Epithelial cell of alveolus of lung (primary cell): ENCODE results near the gene TYR. TPM values are rescaled to one million over a fixed set of nuclear protein-coding genes. Genes with fewer than 3 reads are reported as not detected.

Experiments
- total RNA-seq: library from RNA; depleted of rRNA; stranded (reverse); fragments of >200 nt; gene quantifications from 2 replicates; pipeline ENCODE4 v1.2.1, GENCODE V29; 2015

TYR gene
- total RNA-seq = not detected in 2 replicates

DNA sequence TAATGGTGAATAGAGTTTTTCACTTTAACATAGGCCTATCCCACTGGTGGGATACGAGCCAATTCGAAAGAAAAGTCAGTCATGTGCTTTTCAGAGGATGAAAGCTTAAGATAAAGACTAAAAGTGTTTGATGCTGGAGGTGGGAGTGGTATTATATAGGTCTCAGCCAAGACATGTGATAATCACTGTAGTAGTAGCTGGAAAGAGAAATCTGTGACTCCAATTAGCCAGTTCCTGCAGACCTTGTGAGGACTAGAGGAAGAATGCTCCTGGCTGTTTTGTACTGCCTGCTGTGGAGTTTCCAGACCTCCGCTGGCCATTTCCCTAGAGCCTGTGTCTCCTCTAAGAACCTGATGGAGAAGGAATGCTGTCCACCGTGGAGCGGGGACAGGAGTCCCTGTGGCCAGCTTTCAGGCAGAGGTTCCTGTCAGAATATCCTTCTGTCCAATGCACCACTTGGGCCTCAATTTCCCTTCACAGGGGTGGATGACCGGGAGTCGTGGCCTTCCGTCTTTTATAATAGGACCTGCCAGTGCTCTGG lies at the start of gene TYR:
Gene TYR, plus strand, starts transcription at position 185 of the 541 bp plus-strand sequence. Its CDS starts 79 bp downstream, at position 264.

Other genes starting within 250 kb of the TYR start
- 0.08 TPM in 1 of 2 replicates, not detected in the other for gene GRM5, start 111.9 kb upstream of the TYR start, total RNA-seq